Measurements from ENCODE around the gene BCDIN3D. TPM values are rescaled to one million over a fixed set of nuclear protein-coding genes. Genes with fewer than 3 reads are reported as not detected.
"Not testable (repeated sequence)": the region's sequence is repeated elsewhere in the genome, so short reads cannot be mapped to it uniquely, and the experiment has no call there.

BCDIN3D gene
- polyA plus RNA-seq, 1 donor from 2014 or later, result 7.0 TPM

DNA sequence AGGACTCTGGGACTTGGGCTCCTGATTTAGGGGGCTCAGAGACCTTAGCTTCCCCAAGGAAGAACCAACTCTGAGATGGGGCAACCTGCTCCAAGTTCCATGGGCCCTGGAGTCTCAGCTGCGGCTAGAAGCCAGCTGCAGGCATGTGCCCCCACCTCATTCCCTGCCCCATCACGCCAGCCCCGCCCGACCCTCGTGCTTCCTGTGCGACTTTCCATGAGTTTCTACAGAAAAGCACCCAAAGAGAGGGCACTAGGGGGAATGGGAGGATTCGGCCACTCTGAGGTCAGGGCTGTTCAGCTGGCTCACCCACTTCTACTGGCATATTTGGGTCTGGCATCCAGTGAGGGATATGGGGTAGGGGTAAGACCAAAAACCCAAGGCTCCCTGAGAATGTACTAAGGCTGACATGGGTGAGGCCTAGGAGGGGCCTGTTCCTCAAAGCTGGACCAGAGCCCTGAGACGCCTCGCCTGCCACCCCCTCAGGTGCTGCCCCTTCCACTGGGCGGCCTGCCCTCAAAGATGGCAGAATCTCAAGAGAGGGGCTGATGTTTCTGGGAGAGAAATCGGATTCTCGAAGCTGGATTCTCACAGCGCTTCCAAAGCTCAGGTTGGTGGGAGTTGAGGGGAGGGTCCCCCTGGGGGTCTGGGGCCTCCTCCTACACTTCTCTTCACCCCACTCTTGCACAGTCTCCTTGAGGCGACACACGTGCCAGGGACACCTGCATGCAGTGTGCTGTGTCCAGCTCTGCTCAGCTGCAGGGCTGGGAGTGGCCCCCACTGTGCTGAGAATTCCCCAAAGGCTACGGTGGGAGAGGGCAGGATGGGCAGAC, 38.7 kb upstream of the BCDIN3D start:
- Mint-ChIP-seq H3K4me3 (no peak overlapping the region), H3K36me3 (no peaks in the 10 kb centered on the region), H3K27ac (no peak overlapping the region), H3K9me3 (peaks cover 0 to 5% (median 0%) of the 10 kb centered on the region in 3 donors), H3K27me3 (peaks cover 12% of the 10 kb centered on the region), H3K4me1 (no peaks in the 10 kb centered on the region)

DNA sequence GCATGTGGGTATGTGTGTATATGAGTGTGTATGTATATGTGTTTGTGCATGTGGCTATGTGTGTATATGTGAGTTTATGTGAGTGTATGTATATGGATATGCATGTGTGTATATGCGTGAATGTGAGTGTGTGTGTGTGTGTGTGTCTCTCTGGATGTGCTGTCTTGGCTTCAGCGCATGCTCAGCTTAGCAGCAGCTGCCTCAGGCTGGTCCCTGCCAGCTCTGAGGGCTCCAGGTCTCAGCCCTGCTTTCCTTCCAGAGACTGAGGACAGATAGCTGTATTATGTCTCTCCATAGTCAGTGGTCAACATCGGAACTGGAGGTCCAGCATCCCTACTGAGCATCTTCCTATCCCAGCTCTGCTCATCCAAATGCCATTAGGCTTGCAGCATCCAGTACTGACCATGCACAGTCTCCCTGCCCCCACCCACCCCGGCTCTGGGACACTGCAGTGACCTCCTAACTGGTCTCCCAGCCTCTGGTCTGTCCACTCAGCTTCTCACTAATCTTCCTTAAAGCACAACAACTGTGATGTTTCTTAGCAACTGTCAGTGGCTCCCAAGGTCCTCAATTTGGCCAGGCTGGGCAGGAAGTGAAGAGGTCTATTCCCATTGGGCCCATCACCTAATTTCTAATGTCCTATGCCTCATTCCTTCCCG, 38.0 kb upstream of the BCDIN3D start:
- H3K36me3 Mint-ChIP-seq, result no peaks in the 10 kb centered on the region
- no peak overlapping the region for H3K4me3 Mint-ChIP-seq
- peaks cover 12% of the 10 kb centered on the region for H3K27me3 Mint-ChIP-seq
- no peak overlapping the region for H3K27ac Mint-ChIP-seq
- H3K9me3 Mint-ChIP-seq, result peaks cover 0 to 5% (median 0%) of the 10 kb centered on the region in 3 donors
- H3K4me1 Mint-ChIP-seq, result no peaks in the 10 kb centered on the region

DNA sequence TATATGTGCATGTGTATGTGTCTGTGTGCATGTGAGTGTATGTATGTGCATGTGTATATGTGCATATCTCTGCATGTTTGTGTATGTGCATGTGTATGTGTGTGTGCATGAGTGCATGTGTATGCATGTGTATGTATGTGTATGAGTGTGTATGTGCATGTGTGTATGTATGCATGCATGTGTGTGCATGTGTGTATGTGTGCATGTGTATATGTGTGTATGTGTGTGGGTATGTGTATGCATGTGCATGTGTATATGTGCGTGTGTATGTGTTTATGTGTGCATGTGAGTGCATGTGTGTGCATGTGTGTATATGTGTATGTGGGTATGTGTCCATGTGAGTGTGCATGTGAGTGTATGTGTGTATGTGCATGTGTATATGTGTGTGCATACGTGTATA, 36.2 kb upstream of the BCDIN3D start:
- H3K27me3 Mint-ChIP-seq, H3K4me1 Mint-ChIP-seq, H3K4me3 Mint-ChIP-seq, H3K36me3 Mint-ChIP-seq, H3K27ac Mint-ChIP-seq, H3K9me3 Mint-ChIP-seq: not testable (repeated sequence)

DNA sequence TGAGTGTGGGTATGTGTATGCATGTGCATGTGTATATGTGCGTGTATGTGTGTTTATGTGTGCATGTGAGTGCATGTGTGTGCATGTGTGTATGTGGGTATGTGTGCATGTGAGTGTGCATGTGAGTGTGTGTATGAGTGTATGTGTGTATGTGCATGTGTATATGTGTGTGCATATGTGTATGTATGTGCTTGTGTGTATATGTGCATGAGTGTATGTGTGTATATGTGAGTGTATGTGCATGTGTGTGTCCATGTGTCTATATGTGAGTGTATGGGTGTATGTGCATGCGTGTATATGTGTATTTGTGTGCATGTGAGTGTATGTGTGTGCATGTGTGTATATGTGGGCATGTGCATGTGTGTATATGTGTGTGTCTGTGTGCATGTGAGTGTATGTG, 35.1 kb upstream of the BCDIN3D start:
- H3K27me3 Mint-ChIP-seq, result peaks cover 1% of the 10 kb centered on the region
- H3K9me3 Mint-ChIP-seq, result peaks cover 0 to 5% (median 0%) of the 10 kb centered on the region in 3 donors
- no peak overlapping the region for H3K27ac Mint-ChIP-seq
- no peak overlapping the region for H3K4me3 Mint-ChIP-seq
- H3K36me3 Mint-ChIP-seq, result no peaks in the 10 kb centered on the region
- no peaks in the 10 kb centered on the region for H3K4me1 Mint-ChIP-seq

DNA sequence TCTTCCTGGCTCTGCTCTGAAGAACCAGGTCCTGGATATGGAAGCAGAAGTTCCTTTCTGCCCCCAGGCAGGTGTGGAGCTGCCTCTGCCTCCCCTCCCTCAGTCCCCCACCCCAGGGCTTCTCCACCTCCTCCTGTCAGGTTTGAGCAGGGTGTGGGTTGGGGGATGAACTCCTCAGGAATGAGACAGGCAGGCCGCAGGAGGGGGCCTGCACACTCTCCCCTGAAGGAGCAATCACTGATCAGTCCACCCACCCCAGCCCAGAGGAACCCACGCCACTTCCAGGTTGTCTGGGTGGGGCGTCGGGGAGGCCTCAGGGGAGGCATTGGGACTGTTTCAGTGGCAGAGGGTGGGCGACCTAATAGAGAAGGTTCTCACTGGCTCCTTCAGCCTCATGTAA, 34.2 kb upstream of the BCDIN3D start:
- Mint-ChIP-seq H3K27me3 (peaks cover 3% of the 10 kb centered on the region), H3K27ac (no peak overlapping the region), H3K4me3 (no peak overlapping the region), H3K9me3 (peaks cover 0 to 5% (median 0%) of the 10 kb centered on the region in 3 donors), H3K4me1 (no peaks in the 10 kb centered on the region), H3K36me3 (no peaks in the 10 kb centered on the region)

DNA sequence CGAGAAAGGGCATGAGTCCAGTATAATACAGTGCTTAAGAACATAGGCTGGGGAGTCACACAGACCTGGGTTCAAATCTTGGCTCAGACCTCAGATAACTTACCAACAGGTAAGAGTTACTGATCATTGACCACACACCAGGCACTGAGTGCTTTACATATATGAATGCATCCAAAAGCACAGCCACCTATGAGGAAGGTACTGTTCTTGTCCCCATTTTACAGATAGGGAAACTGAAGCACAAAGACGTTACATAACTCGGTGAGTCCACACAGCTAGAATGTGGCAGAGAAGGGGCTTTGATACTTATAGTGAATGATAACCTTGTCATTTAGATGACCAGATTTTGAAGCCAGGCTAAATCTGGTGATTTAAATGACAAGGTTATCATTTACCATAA, 33.2 kb upstream of the BCDIN3D start:
- Mint-ChIP-seq H3K36me3 (no peaks in the 10 kb centered on the region), H3K27ac (no peak overlapping the region), H3K4me3 (no peak overlapping the region), H3K9me3 (peaks cover 0 to 5% (median 0%) of the 10 kb centered on the region in 3 donors), H3K4me1 (no peaks in the 10 kb centered on the region), H3K27me3 (peaks cover 3% of the 10 kb centered on the region)

DNA sequence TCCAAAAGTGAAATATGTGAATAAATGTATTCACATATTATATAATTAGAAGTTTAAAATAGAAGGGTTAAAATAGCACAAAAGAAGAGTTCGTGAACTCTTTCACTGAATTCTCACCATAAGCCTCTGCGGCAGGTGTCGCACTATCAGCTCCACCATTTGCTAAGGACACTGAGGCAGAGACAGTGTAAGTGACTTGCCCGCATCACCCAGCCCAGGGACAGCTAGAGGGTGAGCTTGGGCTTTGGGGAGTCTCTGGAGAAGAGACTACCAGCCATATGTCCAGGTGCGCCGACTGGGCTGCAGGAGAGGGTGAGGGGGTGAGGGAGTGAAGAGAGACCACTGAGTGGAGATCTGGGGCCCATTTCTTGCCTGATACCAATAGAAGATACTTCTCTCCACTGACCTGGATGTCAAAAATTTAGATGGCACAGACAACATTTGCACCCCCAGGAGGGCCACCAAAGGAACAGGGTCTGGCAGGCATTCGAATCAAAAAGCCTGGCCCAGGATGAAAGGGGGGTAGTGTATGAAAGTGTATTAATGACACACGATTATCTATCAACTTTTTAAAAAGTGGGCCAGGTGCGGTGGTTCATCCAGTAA, 32.3 kb upstream of the BCDIN3D start:
- Mint-ChIP-seq H3K4me3 (no peak overlapping the region), H3K27me3 (peaks cover 3% of the 10 kb centered on the region), H3K36me3 (no peaks in the 10 kb centered on the region), H3K4me1 (no peaks in the 10 kb centered on the region), H3K9me3 (peaks cover 0 to 5% (median 0%) of the 10 kb centered on the region in 3 donors), H3K27ac (no peak overlapping the region)

DNA sequence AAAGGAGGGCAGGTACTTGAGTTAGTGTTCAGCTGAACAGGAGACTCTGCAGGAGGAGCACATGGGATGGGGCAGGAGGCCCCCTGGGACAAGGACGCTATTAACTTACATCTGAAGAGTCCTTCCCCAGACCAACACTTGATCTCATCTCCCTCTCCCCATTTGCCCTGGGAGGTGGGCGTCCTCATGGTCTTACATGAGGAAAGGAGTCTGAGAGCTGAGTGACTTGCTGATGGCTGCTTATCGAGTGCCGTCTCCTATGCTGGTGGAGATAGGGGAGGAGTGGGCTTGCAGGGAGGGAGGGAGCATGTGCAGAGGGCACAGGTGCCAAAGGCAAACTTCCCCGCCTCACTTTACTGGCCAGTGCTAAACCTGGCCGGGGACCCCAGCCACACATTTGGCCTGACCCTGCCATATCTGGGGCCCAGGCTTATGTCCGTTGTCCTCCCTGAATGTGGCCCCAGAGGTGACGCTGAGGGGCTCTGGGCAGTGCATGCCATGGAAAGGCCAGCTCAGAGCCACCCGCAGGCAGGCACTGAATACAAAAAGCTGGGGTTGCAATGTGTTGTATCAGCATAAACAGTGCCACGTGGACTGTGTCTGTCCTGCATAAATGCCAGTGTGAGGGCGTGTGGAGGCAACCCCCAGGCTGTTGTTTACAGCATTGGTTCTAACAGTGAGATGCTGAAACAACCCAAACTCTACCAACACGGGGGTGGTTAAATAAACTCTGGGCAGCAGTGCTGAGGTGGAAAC, 31.4 kb upstream of the BCDIN3D start:
- H3K27ac Mint-ChIP-seq, result no peak overlapping the region
- H3K27me3 Mint-ChIP-seq, result peaks cover 3% of the 10 kb centered on the region
- no peaks in the 10 kb centered on the region for H3K36me3 Mint-ChIP-seq
- no peaks in the 10 kb centered on the region for H3K4me1 Mint-ChIP-seq
- H3K4me3 Mint-ChIP-seq, result no peak overlapping the region
- H3K9me3 Mint-ChIP-seq, result peaks cover 0 to 5% (median 0%) of the 10 kb centered on the region in 3 donors

DNA sequence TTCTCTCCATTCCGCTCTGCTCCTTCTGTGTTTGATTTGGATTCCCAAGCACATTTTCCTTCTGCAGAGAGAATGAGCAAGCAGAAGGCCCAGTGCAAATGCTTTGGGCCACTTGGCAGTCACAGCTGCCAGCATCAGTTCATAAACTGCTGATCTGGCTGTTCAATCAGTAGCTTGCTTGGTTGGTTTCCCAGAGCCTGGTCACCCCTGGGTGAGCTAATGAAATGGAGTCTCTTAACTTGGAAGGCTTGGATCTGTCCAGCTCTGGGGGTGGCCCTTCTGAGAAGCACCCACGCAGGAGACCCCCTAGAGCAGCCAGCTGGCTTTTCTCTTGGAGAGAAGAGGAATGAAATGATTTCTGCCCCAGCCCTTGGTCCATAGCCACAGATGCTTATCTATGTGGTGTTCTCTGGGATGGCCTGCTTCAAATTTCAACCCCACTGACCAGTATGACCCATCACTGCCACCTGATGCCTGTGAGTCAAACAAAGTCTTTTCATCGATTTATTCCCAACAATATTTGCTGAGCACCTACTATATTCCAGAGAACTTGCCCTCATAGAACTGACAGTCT, 30.5 kb upstream of the BCDIN3D start:
- Mint-ChIP-seq H3K27me3 (peaks cover 3% of the 10 kb centered on the region), H3K9me3 (peaks cover 0 to 5% (median 0%) of the 10 kb centered on the region in 3 donors), H3K36me3 (no peaks in the 10 kb centered on the region), H3K27ac (no peak overlapping the region), H3K4me3 (no peak overlapping the region), H3K4me1 (no peaks in the 10 kb centered on the region)

DNA sequence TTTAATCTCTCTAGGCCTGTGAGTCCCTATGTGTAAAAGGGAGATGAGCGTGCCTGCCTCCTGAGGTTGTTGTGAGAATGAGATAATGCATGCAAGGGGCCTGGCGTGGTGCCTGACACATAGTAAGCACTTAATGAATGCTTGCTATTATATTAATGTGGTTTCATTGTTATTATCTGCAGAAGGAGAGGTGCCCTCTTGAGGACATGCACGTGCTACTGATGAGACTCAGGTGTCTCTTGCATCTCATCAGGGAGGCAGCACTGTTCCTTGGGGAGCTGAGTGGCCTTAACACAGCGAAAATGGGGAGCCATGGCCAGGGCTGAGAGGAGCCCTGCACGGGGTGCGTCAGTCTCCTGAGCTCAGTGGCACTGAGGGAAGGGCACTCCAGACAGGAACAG, 29.9 kb upstream of the BCDIN3D start:
- Mint-ChIP-seq H3K4me1 (no peaks in the 10 kb centered on the region), H3K4me3 (no peak overlapping the region), H3K27ac (no peak overlapping the region), H3K9me3 (peaks cover 0 to 2% (median 0%) of the 10 kb centered on the region in 3 donors), H3K27me3 (peaks cover 3% of the 10 kb centered on the region), H3K36me3 (no peaks in the 10 kb centered on the region)

DNA sequence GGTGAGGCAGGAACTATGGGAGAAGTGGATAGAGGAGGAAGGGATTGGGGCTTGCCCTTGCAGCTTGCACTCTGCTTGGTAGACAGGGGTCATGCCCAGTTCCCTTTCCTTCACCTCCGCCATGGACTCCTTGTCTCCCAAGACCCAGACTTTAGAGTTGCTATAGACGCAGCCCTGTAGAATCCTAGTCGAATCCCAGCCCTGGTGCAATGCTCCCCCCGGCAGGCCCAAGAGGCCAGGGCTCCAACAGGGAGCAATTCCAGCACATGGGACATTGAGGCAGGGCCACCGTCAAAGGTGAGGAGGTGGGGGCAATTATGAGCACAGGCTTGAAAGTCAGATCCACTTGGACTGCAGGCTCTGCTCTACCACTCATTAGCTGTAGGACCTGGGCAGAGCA, 29.5 kb upstream of the BCDIN3D start:
- Mint-ChIP-seq H3K27ac (no peak overlapping the region), H3K27me3 (peaks cover 5% of the 10 kb centered on the region), H3K36me3 (no peaks in the 10 kb centered on the region), H3K4me1 (no peaks in the 10 kb centered on the region), H3K9me3 (no peaks in the 10 kb centered on the region), H3K4me3 (no peak overlapping the region)

DNA sequence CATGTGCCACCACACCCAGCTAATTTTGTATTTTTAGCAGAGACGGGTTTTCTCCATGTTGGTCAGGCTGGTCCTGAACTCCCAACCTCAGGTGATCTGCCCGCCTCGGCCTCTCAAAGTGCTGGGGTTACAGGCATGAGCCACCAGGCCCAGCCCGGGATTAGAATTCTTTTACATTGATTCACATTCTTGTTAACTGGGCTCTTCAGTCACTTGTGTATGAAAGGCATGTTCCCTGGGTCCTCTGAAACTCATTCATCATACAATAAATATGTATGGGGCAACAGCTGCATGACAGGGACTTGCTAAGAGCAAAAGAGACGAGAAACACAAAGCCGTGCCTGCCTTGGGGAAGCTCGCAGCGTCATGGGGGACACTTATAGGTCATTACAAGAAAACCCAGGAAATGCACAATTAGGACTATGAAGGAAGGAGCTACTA, 28.9 kb upstream of the BCDIN3D start:
- H3K9me3 Mint-ChIP-seq, H3K36me3 Mint-ChIP-seq, H3K27me3 Mint-ChIP-seq, H3K27ac Mint-ChIP-seq, H3K4me3 Mint-ChIP-seq, H3K4me1 Mint-ChIP-seq: not testable (repeated sequence)

DNA sequence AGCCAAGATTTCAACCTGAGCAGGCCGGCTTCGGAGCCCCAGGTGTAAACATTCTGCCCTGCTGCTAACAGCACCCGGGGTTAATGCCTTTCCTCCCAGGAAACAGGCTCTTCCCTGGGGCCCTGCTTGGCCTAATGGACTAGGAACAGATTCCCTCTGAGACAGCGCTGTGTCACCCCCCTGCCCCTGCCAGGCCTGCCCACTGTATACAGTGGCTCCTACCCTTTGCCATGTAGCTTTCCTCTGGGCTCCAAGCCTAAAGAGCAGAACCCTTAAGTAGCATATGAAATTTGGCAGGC, 28.3 kb upstream of the BCDIN3D start:
- no peaks in the 10 kb centered on the region for H3K4me1 Mint-ChIP-seq
- no peak overlapping the region for H3K27ac Mint-ChIP-seq
- no peaks in the 10 kb centered on the region for H3K9me3 Mint-ChIP-seq
- no peak overlapping the region for H3K4me3 Mint-ChIP-seq
- peaks cover 5% of the 10 kb centered on the region for H3K27me3 Mint-ChIP-seq
- H3K36me3 Mint-ChIP-seq, result no peaks in the 10 kb centered on the region

DNA sequence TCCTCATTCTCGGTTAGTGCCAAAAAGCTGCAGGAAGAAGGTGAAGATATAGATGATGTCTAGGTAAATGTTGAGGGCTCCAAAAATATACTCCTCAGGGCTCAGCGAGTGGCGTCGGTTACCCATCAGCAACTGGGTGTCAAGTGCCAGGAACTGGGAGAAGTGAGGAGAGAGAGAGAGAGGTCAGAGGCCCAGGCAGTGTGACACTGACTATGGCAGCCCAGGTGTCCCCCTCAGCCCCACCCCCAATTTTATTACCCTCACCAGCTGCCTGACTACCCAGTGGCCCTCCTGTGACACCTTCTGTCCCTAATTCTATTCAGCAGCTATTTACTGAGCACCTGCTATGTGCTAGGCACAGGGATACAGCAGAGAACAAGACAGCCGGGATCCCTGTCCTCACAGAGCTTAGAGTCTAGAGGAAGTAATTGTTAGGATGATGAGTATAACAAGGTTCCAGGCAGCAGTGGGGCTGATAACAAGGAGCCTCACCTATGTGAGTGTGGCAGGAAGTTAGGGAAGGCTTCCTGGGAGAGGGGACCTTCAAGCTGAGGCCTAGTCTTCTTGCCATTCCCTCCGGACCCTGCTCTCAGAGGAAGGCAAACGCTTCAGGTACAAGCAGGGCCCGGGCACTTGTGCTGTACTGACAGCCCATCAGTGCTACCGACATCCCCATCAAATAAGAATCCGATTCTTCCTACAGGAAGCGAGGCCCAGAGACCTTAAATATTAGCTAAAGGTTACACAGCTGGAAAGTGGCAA, 27.8 kb upstream of the BCDIN3D start:
- no peaks in the 10 kb centered on the region for H3K4me1 Mint-ChIP-seq
- no peaks in the 10 kb centered on the region for H3K36me3 Mint-ChIP-seq
- H3K27ac Mint-ChIP-seq, result no peak overlapping the region
- no peaks in the 10 kb centered on the region for H3K9me3 Mint-ChIP-seq
- no peak overlapping the region for H3K4me3 Mint-ChIP-seq
- peaks cover 8% of the 10 kb centered on the region for H3K27me3 Mint-ChIP-seq

All from IgD-negative memory B cell (primary cell).